SK-N-SH (cell line): ENCODE measurements around the gene TLCD2. TPM values are rescaled to one million over a fixed set of nuclear protein-coding genes. Genes with fewer than 3 reads are reported as not detected.
A peak's percentile ranks its signal among the peaks of the same experiment; 100 is the strongest.
"Not testable (repeated sequence)": the region's sequence is repeated elsewhere in the genome, so short reads cannot be mapped to it uniquely, and the experiment has no call there.

Source experiments
- CTCF ChIA-PET: fragments of 300-600, 350-600 bp; formaldehyde crosslinking; extraction: SDS; loops from one replicate; lab custom pipeline; 2021; lab: Yijun Ruan, JAX
- POLR2A ChIA-PET: fragments of 350-600 bp; sonication (Branson Sonifier 250); formaldehyde crosslinking; extraction: SDS; loops from one replicate; lab custom pipeline; 2020; ENCODE audit warnings: antibody characterized with exemption, inconsistent platforms; lab: Yijun Ruan, JAX
- DNase-seq: peaks from one replicate; pipeline ENCODE4 v3.0.0; 2012
- H2AFZ ChIP-seq: fragments of 200-600 bp; sonication (generic); 2 replicates; pipeline ENCODE4 v1.8.1; 2016; ENCODE audit warnings: antibody characterized with exemption, mild to moderate bottlenecking, low read depth
- H3F3A ChIP-seq: fragments of 200-600 bp; sonication (generic); replicated peaks from 2 replicates; pipeline ENCODE3; 2016; ENCODE audit warnings: antibody characterized with exemption, mild to moderate bottlenecking; ENCODE audit not compliant: insufficient read depth
- H3K27ac ChIP-seq, 2 experiments: fragments of 200-500 bp in 1 of 2; fragments of 200-600 bp in 1 of 2; sonication (Bioruptor generic) in 1 of 2; sonication (generic), shearing (Covaris generic) in 1 of 2; 2 replicates each; pipeline versions ENCODE4 v1.5.1 to v1.6.1; 2014 to 2016; ENCODE audit warnings: low read depth in 2 of 2, inconsistent platforms in 1 of 2, low read length in 1 of 2, mild to moderate bottlenecking in 1 of 2, mixed read lengths in 1 of 2
- H3K27me3 ChIP-seq: fragments of 200-600 bp; sonication (generic), shearing (Covaris generic); 2 replicates; pipeline ENCODE4 v1.6.1; 2016; ENCODE audit warnings: mixed run types; ENCODE audit not compliant: insufficient read depth
- H3K36me3 ChIP-seq, 2 experiments: fragments of 200-500 bp in 1 of 2; fragments of 200-600 bp in 1 of 2; sonication (Bioruptor generic) in 1 of 2; sonication (generic) in 1 of 2; replicated peaks in 1 of 2; 2 replicates each; pipeline versions ENCODE3 to v1.5.1; 2014 to 2016; ENCODE audit warnings: low read length in 1 of 2, mild to moderate bottlenecking in 1 of 2; ENCODE audit not compliant: insufficient read depth in 2 of 2, control insufficient read depth in 1 of 2
- H3K4me1 ChIP-seq, 2 experiments: fragments of 200-500 bp in 1 of 2; fragments of 200-600 bp in 1 of 2; sonication (Bioruptor generic) in 1 of 2; sonication (generic), shearing (Covaris generic) in 1 of 2; 2 replicates each; pipeline versions ENCODE4 v1.5.1 to v1.6.1; 2014 to 2016; ENCODE audit warnings: low read depth in 1 of 2, low read length in 1 of 2, mixed run types in 1 of 2; ENCODE audit not compliant: insufficient read depth in 2 of 2, control insufficient read depth in 1 of 2
- H3K4me2 ChIP-seq: fragments of 200-600 bp; sonication (generic), shearing (Covaris generic); 2 replicates; pipeline ENCODE4 v1.6.1; 2017; ENCODE audit warnings: mixed run types
- H3K4me3 ChIP-seq, 2 experiments: fragments of 200-500 bp in 1 of 2; fragments of 200-600 bp in 1 of 2; sonication (Bioruptor generic) in 1 of 2; sonication (generic), shearing (Covaris generic) in 1 of 2; 2 replicates each; pipeline versions ENCODE4 v1.5.1 to v1.8.1; 2014 to 2016; ENCODE audit warnings: low read depth in 2 of 2, inconsistent platforms in 1 of 2, low read length in 1 of 2, mild to moderate bottlenecking in 1 of 2, mixed read lengths in 1 of 2, moderate library complexity in 1 of 2
- H3K79me2 ChIP-seq: fragments of 200-600 bp; sonication (generic); 2 replicates; pipeline ENCODE4 v1.8.1; 2017; ENCODE audit warnings: mild to moderate bottlenecking; ENCODE audit not compliant: insufficient read depth
- H3K9ac ChIP-seq: fragments of 200-600 bp; sonication (generic); 2 replicates; pipeline ENCODE4 v1.6.1; 2017; ENCODE audit warnings: mixed run types
- H3K9me2 ChIP-seq: fragments of 200-600 bp; sonication (generic); 2 replicates; pipeline ENCODE4 v1.6.1; 2017; ENCODE audit warnings: mixed run types
- H3K9me3 ChIP-seq: fragments of 200-600 bp; sonication (generic); 2 replicates; pipeline ENCODE4 v1.6.1; 2017; ENCODE audit warnings: mixed run types, mild to moderate bottlenecking, moderate library complexity
- H4K20me1 ChIP-seq: fragments of 200-600 bp; sonication (generic); 2 replicates; pipeline ENCODE4 v1.6.1; 2017; ENCODE audit warnings: mild to moderate bottlenecking, mixed run types; ENCODE audit not compliant: insufficient read depth
- CHD2 ChIP-seq: fragments of 150-350 bp; IDR thresholded peaks from 2 replicates; pipeline ENCODE4 v1.6.1; 2018; ENCODE audit warnings: low read length; ENCODE audit not compliant: partially characterized antibody
- CTCF ChIP-seq: fragments of 200-600 bp; sonication (generic); IDR thresholded peaks from 2 replicates; pipeline ENCODE4 v1.6.1; 2017; ENCODE audit warnings: antibody characterized with exemption, mild to moderate bottlenecking, moderate library complexity
- ELF1 ChIP-seq: IDR thresholded peaks from 2 replicates; pipeline ENCODE4 v1.4.0; 2012
- EP300 ChIP-seq, 2 experiments: IDR thresholded peaks; 2 replicates each; pipeline versions ENCODE4 v1.4.0 to v1.6.1; 2012; ENCODE audit warnings: borderline replicate concordance in 1 of 2, low read depth in 1 of 2, low read length in 1 of 2
- EZH2phosphoT487 ChIP-seq: fragments of 200-600 bp; sonication (generic); IDR thresholded peaks from 2 replicates; pipeline ENCODE4 v1.6.1; 2017; ENCODE audit warnings: low read depth, mixed run types, mild to moderate bottlenecking, antibody characterized with exemption, moderate library complexity, borderline replicate concordance
- FOSL2 ChIP-seq: IDR thresholded peaks from 2 replicates; pipeline ENCODE4 v1.4.0; 2012; ENCODE audit warnings: low read depth, mild to moderate bottlenecking, moderate library complexity, borderline replicate concordance
- FOXM1 ChIP-seq: IDR thresholded peaks from 2 replicates; pipeline ENCODE4 v1.4.0; 2012; ENCODE audit warnings: low read depth, mild to moderate bottlenecking
- GATA2 ChIP-seq: sonication (generic); formaldehyde crosslinking; IDR thresholded peaks from 2 replicates; pipeline ENCODE4 v1.5.0; 2020; ENCODE audit warnings: mild to moderate bottlenecking, missing genetic modification reagents
- JUND ChIP-seq: IDR thresholded peaks from 2 replicates; pipeline ENCODE4 v1.4.0; 2012
- MAX ChIP-seq: IDR thresholded peaks from 2 replicates; pipeline ENCODE4 v1.4.0; 2012; ENCODE audit warnings: low read depth
- MEF2A ChIP-seq: IDR thresholded peaks from 2 replicates; pipeline ENCODE4 v1.4.0; 2012; ENCODE audit warnings: low read depth, borderline replicate concordance
- MXI1 ChIP-seq: IDR thresholded peaks from 2 replicates; pipeline ENCODE4 v1.6.1; 2012; ENCODE audit warnings: mild to moderate bottlenecking, low read depth, low read length, improper control_type of control experiment
- NRF1 ChIP-seq: IDR thresholded peaks from 2 replicates; pipeline ENCODE4 v1.6.1; 2012; ENCODE audit warnings: low read depth, mild to moderate bottlenecking, low read length
- PBX3 ChIP-seq: IDR thresholded peaks from 2 replicates; pipeline ENCODE4; 2012
- RAD21 ChIP-seq: IDR thresholded peaks from 2 replicates; pipeline ENCODE4 v1.6.1; 2012; ENCODE audit warnings: mild to moderate bottlenecking, low read length
- RCOR1 ChIP-seq: fragments of 150-350 bp; IDR thresholded peaks from 2 replicates; pipeline ENCODE4 v1.6.1; 2017; ENCODE audit warnings: antibody characterized with exemption, low read length
- RXRA ChIP-seq: IDR thresholded peaks from 2 replicates; pipeline ENCODE4 v1.4.0; 2012; ENCODE audit warnings: low read depth, mild to moderate bottlenecking, borderline replicate concordance
- TAF1 ChIP-seq: IDR thresholded peaks from 2 replicates; pipeline ENCODE4 v1.6.1; 2012; ENCODE audit warnings: low read depth, mild to moderate bottlenecking, low read length, moderate library complexity, borderline replicate concordance
- TCF12 ChIP-seq: IDR thresholded peaks from 2 replicates; pipeline ENCODE4 v1.4.0; 2012
- YY1 ChIP-seq: IDR thresholded peaks from 2 replicates; pipeline ENCODE4 v1.4.0; 2012; ENCODE audit warnings: low read depth, mild to moderate bottlenecking
- WGBS: methylation state at CpG from one replicate; pipeline ENCODE4 v1.1.6; 2017; ENCODE audit warnings: low lambda C conversion rate; 5-methylcytosine and 5-hydroxymethylcytosine counted together
- polyA plus RNA-seq, 3 experiments: library from polyadenylated mRNA; depleted of rRNA; stranded (reverse); fragments of >200 nt; gene quantifications; 2 replicates each; pipeline ENCODE4 v1.2.3, GENCODE V29; 2012

Gene TLCD2
- polyA plus RNA-seq, 1 of the 3 experiments (the other 2 are of a cell fraction) = 1.3 TPM

- Histone ChIP-seq H3K36me3 (peaks cover 26 to 31% of the 10 kb centered on the region in 2 experiments), H3K4me1 (peaks cover 13 to 16% of the 10 kb centered on the region in 2 experiments; a peak in 3 of 4 replicates), H3K9me2 (no peaks in the 10 kb centered on the region), H3K27ac (no peak overlapping the region), H3K4me2 (peak overlapping the region; percentile 88; the same call in 1 of the 2 replicates), H3K27me3 (no peaks in the 10 kb centered on the region), H3F3A (peaks cover 38% of the 10 kb centered on the region), H3K9me3 (no peaks in the 10 kb centered on the region), H4K20me1 (peaks cover 40% of the 10 kb centered on the region), H2AFZ (no peak overlapping the region), H3K4me3 (peak overlapping the region; percentile 68 to 77), H3K79me2 (peaks cover 39% of the 10 kb centered on the region), H3K9ac (peak overlapping the region; percentile 60; the same call in 1 of the 2 replicates)
- CTCF ChIA-PET = interaction anchor here (0.8 to 1.8 kb wide), 4 partner anchors 8 to 40 kb away, joined by 3 to 8 read pairs (median 3); no protein-coding TSS in a partner anchor
- TF ChIP-seq RCOR1 = no peak
- TF ChIP-seq CHD2 = no peak
- no peak for TF ChIP-seq FOSL2
- no peak for TF ChIP-seq PBX3
- TF ChIP-seq MXI1 = no peak
- no peak for TF ChIP-seq NRF1
- no peak for TF ChIP-seq RAD21
- no peak for TF ChIP-seq RXRA
- no peak for TF ChIP-seq EZH2phosphoT487
- no peak for TF ChIP-seq ELF1
- no peak for TF ChIP-seq CTCF
- no peak for TF ChIP-seq YY1
- TF ChIP-seq TAF1 = no peak
- no peak for TF ChIP-seq MEF2A
- TF ChIP-seq MAX = no peak
- TF ChIP-seq EP300 (IDR thresholded peaks at IDR 0.05; ENCODE audit: borderline replicate concordance in 1 of 2, low read depth in 1 of 2, low read length in 1 of 2) = no peak
- TF ChIP-seq TCF12 = no peak
- no peak for TF ChIP-seq GATA2 (CRISPR knock-in tag)
- TF ChIP-seq FOXM1 = no peak
- no peak for TF ChIP-seq JUND
- WGBS = 32% methylated on average over 12 of the region's 16 CpGs
- POLR2A ChIA-PET = interaction anchor here (1.6 kb wide), 1 partner anchor 40 kb away, joined by 3 read pairs; no protein-coding TSS in a partner anchor
- peak; percentile 62 for DNase-seq
These were observed 700 bp downstream of the TLCD2 start for GRCh38 chr17:1709403-1709951.

GRCh38 chr17:1708791-1709346, 1.3 kb downstream of the TLCD2 start:
- POLR2A ChIA-PET = interaction anchor here (1.6 kb wide), 1 partner anchor 40 kb away, joined by 3 read pairs; no protein-coding TSS in a partner anchor

More at GRCh38 chr17:1708791-1709346, 1.3 kb downstream of the TLCD2 start:
- peaks cover 33% of the 10 kb centered on the region for H3K79me2 ChIP-seq
- not testable (repeated sequence) for H3K4me2 ChIP-seq, DNase-seq, H3K27ac ChIP-seq, H3K4me3 ChIP-seq, H3K9me3 ChIP-seq, H3K9me2 ChIP-seq, H2AFZ ChIP-seq, H3K9ac ChIP-seq, H3K27me3 ChIP-seq
- H4K20me1 ChIP-seq = peaks cover 34% of the 10 kb centered on the region
- WGBS = 96% methylated on average over 10 of the region's 10 CpGs
- peaks cover 26 to 31% of the 10 kb centered on the region in 2 experiments for H3K36me3 ChIP-seq
- CTCF ChIA-PET = interaction anchor here (0.8 to 1.8 kb wide), 4 partner anchors 9 to 39 kb away, joined by 3 to 8 read pairs (median 3); no protein-coding TSS in a partner anchor
- H3K4me1 ChIP-seq = peaks cover 9 to 13% of the 10 kb centered on the region in 2 experiments; a peak in 2 of 4 replicates
- peaks cover 34% of the 10 kb centered on the region for H3F3A ChIP-seq
